Measurements from ENCODE around the gene IQSEC1.

IQSEC1 gene

GRCh38 chr3:13069495-13069894, 3.7 kb downstream of the IQSEC1 start:
- DNase-seq: no peak

DNA sequence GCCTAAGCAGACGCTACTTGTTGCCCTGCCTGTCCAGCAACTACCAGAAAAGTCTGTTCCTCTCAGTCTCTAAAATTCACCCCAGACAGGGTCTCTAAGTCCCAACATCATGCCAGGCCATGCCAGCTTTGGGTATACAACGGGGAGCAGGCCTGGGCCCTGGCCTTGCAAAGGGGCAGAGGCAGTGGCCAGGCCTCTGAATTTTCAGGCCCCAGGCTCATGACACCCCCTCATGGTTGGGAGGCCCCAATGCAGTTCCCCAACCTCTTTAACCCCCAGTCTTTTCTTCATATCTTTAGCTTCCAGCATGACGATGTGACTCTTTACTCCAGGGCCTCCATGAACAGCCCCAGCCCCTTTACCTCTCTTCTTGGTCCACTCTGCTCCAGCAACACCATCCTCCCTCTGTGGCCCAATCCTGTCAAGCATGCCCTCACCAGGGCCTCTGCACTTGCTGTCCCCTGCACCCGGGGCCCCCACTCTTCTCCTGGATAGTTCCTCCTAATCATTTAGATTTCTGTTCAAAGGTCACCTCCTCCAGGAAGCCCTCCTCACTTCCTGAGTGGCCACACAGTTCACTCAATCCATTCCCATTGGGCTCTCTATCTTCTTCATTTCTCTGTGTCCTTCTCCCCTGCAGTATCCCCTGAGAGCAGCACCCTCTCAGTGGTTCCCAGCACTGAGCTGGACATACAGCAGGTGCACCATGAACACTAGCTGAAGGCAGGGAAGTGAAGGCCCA, 4.8 kb downstream of the IQSEC1 start:
- DNase-seq: no peak

- no peak for DNase-seq
Observed at GRCh38 chr3:13067778-13068177, 5.5 kb downstream of the IQSEC1 start.

GRCh38 chr3:13066834-13067233, 6.4 kb downstream of the IQSEC1 start:
- DNase-seq: no peak

- peak in 1 of 56 donors; percentile 18 for DNase-seq
Observed at GRCh38 chr3:13066236-13066635, 7.0 kb downstream of the IQSEC1 start.

DNA sequence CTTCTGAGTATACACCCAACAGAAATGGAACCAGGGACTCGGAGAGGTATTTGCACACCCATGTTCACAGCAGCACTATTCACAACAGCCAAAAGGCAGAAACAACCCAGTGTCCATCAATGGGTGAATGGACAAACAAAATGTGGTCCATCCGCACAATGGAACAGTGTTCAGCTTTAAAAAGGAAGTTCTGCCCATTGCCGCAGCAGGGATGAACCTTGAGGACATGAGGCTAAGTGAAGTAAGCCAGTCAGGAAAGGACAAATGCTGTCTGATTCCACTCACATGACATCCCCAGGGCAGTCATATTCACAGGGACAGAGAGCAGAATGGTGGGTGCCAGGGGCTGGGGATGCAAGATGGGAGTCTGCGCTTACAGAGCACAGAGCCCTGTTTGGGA, 7.5 kb downstream of the IQSEC1 start:
- peak in 8 of 56 donors; percentile 14 to 44 (median 22) for DNase-seq

DNA sequence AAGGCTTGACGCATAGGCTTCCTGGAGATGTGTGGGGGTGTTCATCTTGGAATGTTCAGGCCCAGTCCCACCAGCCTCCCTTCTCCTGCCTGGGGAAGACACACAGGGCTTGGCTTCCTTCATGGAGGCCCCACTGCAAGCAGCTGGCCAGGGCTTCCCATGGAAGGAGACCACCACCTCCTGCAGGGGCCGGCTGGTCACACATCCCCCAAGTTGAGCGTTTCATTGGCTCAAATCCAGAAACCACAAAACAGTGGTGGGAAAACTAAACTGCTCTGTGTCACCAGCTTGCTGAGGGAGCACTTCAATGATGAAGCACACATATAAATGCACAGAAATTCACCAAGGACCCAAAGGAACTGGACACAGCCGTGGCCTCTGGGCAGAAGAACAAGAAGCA, 8.3 kb downstream of the IQSEC1 start:
- DNase-seq: no peak

- no peak for DNase-seq
Observed at GRCh38 chr3:13064159-13064868, 8.9 kb downstream of the IQSEC1 start.

DNA sequence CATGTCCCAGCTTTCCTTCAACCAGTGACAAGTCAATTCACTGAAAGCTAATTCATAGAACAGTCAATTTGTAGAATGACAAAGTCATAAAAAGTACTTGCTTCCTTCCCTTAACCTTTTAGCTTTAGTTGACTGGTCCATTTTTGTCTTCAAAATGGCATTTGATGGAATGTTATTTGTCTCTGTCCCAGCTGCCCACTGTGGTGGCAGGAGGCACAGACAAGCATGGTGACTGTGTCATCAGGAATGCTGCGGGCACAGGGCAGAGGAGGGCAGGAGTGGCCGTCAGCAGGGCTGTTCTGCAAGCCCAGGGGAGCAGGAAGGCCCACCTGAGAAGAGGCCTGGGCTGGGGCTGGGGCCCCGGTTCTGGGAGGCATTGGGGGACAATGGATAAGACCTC, 10.0 kb downstream of the IQSEC1 start:
- no peak for DNase-seq

DNA sequence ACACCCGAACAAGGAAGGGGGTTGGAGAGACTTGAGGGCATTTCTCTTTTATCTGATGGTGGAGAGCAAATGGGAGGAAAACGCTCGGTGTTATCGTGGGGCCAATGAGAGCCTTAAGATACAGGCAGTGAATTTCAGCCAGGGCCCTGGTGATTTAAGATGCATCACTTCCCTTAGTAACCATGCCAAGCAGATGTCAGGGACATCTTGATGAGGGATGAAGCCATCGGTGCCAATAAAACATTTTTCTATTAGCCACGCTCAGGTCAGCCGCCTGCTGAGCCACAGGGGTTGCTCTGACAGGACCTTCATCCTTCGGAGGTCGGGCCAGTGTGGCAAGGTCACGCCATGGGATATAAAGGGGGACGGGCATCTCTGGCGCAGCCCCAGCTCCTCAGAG, 10.6 kb downstream of the IQSEC1 start:
- DNase-seq: no peak

GRCh38 chr3:13060341-13060910, 12.8 kb downstream of the IQSEC1 start:
- no peak for DNase-seq

GRCh38 chr3:13058346-13059120, 14.7 kb downstream of the IQSEC1 start:
- no peak for DNase-seq

- DNase-seq: peak in 19 of 56 donors; percentile 15 to 64 (median 35)
Observed at GRCh38 chr3:13057282-13058040, 15.8 kb downstream of the IQSEC1 start.

GRCh38 chr3:13055634-13056033, 17.6 kb downstream of the IQSEC1 start:
- no peak for DNase-seq

DNA sequence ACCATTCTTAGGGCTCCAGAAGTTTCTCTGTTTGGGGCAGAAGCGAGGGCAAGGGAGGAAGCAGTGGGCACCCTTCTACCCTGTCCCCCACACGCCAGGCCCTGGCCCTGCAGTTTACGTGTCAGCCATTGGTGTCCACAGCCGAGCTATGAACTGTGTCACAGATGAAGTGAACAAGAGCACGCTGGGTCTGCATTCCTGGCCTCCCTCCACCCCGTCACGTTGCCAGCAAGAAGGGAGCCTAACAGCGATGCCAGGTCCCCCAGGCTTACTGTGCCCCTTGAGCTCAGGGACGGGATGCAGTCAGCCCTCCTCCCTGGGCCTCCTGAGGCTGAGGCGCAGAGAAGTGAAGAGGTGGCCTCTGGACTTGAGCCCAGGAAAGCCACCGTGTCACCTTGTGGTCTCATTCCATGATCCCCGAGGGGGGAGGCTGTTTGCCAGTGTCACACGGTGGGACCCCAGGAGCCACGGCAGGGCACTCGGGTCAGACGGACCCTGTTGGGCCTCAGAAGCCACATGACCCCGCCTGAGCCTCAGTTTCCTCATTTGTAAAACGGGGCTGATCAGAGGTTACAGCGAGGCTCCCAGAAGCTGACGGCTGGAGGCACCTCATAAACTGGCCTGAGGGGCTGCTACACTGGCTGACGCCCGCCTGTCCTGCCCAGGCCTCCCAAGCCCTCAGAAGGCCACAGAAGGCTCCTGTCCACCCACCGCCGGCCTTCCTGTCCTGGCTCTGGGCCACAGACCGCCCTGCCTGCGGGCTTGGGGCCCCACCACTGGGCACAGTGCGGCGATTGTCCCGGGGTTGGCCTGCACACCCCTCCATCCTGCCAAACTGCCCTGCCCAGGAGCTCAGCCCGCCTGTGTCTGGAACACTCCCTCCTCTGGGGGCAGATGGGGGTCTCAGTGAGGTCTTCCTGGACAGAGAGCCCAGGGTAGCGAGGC, 18.6 kb downstream of the IQSEC1 start:
- DNase-seq: peak in 21 of 56 donors; percentile 16 to 69 (median 34)

- peak in 18 of 56 donors; percentile 29 to 70 (median 40) for DNase-seq
Observed at GRCh38 chr3:13053893-13054292, 19.3 kb downstream of the IQSEC1 start.

DNA sequence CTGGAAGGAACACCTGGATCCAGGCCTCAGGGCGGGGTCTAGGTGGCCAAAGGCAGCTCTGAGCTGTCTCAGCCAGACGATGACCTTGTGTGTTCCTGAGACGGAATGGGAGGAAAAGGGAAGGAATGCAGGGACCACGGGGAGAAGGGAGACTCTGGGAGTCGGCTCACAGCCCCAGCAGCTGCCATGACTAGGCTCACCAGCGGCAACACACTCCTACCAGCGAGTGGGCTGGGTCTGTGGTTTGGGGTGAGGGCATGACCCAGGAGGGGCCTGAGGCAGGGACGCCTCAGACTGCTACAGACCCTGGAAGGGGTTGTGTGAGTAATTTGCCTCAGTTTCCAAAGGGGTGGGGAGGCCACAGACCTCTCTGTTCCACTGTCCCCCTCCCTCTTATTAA, 19.8 kb downstream of the IQSEC1 start:
- no peak for DNase-seq

GRCh38 chr3:13052191-13052820, 20.9 kb downstream of the IQSEC1 start:
- no peak for DNase-seq

- DNase-seq: no peak
Observed at GRCh38 chr3:13051581-13051980, 21.6 kb downstream of the IQSEC1 start.

Measured in nucleus accumbens (tissue), 56 donors.